HT1080 (cell line): Measurements from ENCODE around the gene TOP2B. TPM values are rescaled to one million over a fixed set of nuclear protein-coding genes. Genes with fewer than 3 reads are reported as not detected.

Experiments used
- DNase-seq: peaks from one replicate; pipeline ENCODE4 v3.0.0-alpha.2; 2015; ENCODE audit warnings: low read depth
- small RNA-seq: library from RNA; depleted of rRNA; stranded (forward); fragments of <200 nt; gene quantifications from one replicate; pipeline ENCODE3, GENCODE V24; 2014
- total RNA-seq: library from RNA; depleted of rRNA; stranded (reverse); fragments of >200 nt; shearing (Covaris generic); gene quantifications from 2 replicates; pipeline ENCODE4 v1.2.3, GENCODE V29; 2014; rRNA removed

Gene TOP2B
- total RNA-seq, 1 experiment from 2014 or later, result 52.0 TPM

GRCh38 chr3:25563601-25564000 lies 101.1 kb downstream of the TOP2B start:
- no peak for DNase-seq

- DNase-seq, result no peak
These were observed 105.9 kb downstream of the TOP2B start for GRCh38 chr3:25558796-25559195.

GRCh38 chr3:25558121-25558520 lies 106.6 kb downstream of the TOP2B start:
- no peak for DNase-seq

GRCh38 chr3:25557694-25558093 lies 107.0 kb downstream of the TOP2B start:
- no peak for DNase-seq

GRCh38 chr3:25556447-25556846 lies 108.3 kb downstream of the TOP2B start:
- DNase-seq, result no peak

- DNase-seq, result no peak
These were observed 108.8 kb downstream of the TOP2B start for GRCh38 chr3:25555695-25556437.

- no peak for DNase-seq
These were observed 110.3 kb downstream of the TOP2B start for GRCh38 chr3:25554376-25554775.

GRCh38 chr3:25552251-25552650 lies 112.5 kb downstream of the TOP2B start:
- no peak for DNase-seq

GRCh38 chr3:25548836-25549235 lies 115.9 kb downstream of the TOP2B start:
- no peak for DNase-seq

- DNase-seq, result peak; percentile 6
These were observed 116.6 kb downstream of the TOP2B start for GRCh38 chr3:25547943-25548674.

Small RNA genes within 50 kb of the gene (small RNA-seq; reads per million reads assigned to genes)
- gene CRIP1P2, result not detected
- 0.30 reads per million, percentile 29 among the genes with 10 or more reads in this experiment for gene RF01161
- not detected for gene RF02271

Other genes with a start within 250 kb of the TOP2B start
- gene RARB, start 236.6 kb downstream of the TOP2B start, total RNA-seq, result 0.40 TPM in 2 replicates
- 36.4 and 42.2 TPM in 2 replicates for gene NGLY1, start 118.5 kb upstream of the TOP2B start, total RNA-seq
- 15.8 and 17.3 TPM in 2 replicates for gene OXSM, start 125.2 kb upstream of the TOP2B start, total RNA-seq